GM10248 (cell line): ENCODE measurements around the gene PATJ.

Source experiments
- CTCF ChIA-PET: fragments of 300-600 bp; sonication (Branson Sonifier 250); formaldehyde crosslinking; extraction: SDS; loops from one replicate; lab custom pipeline; 2021; ENCODE audit warnings: antibody characterized with exemption; lab: Yijun Ruan, JAX
- POLR2A ChIA-PET: fragments of 350-650 bp; sonication (Branson Sonifier 250); formaldehyde crosslinking; extraction: SDS; loops from one replicate; lab custom pipeline; 2020; ENCODE audit warnings: antibody characterized with exemption; lab: Yijun Ruan, JAX
- DNase-seq: peaks from one replicate; pipeline ENCODE4 v3.0.0; 2012; ENCODE audit errors: extremely low spot score
- CTCF ChIP-seq: IDR thresholded peaks from 2 replicates; pipeline ENCODE4 v1.5.1; 2012; ENCODE audit warnings: mild to moderate bottlenecking, low read depth; ENCODE audit errors: extremely low read depth, missing control alignments, control extremely low read depth

The PATJ gene

GRCh38 chr1:62050165-62050564 lies 307.9 kb downstream of the PATJ start:
- ChIA-PET POLR2A (no interaction called here), CTCF (interaction anchor here (0.8 to 1.6 kb wide), 2 partner anchors 15 to 696 kb away, joined by 3 read pairs; no protein-coding TSS in a partner anchor)
- no peak for TF ChIP-seq CTCF
- no peak for DNase-seq

GRCh38 chr1:62052946-62053345 lies 310.7 kb downstream of the PATJ start:
- ChIA-PET CTCF (no interaction called here), POLR2A (no interaction called here)
- no peak for DNase-seq
- no peak for TF ChIP-seq CTCF

GRCh38 chr1:62054188-62054587 lies 311.9 kb downstream of the PATJ start:
- TF ChIP-seq CTCF = no peak
- DNase-seq = no peak
- CTCF ChIA-PET = interaction anchor here (1.0 kb wide), 1 partner anchor 28 kb away, joined by 3 read pairs; no protein-coding TSS in a partner anchor
- POLR2A ChIA-PET = no interaction called here

- DNase-seq = no peak
- CTCF ChIA-PET = interaction anchor here (1.4 to 1.5 kb wide), 2 partner anchors 11 to 21 kb away, joined by 3 to 4 read pairs; no protein-coding TSS in a partner anchor
- POLR2A ChIA-PET = no interaction called here
- TF ChIP-seq CTCF = no peak
Measured at GRCh38 chr1:62057230-62057629, 314.9 kb downstream of the PATJ start.

GRCh38 chr1:62057641-62058290 lies 315.5 kb downstream of the PATJ start:
- no peak for DNase-seq
- CTCF ChIA-PET = interaction anchor here (1.1 to 1.8 kb wide), 4 partner anchors 12 to 45 kb away, joined by 3 to 4 read pairs (median 4); no protein-coding TSS in a partner anchor
- TF ChIP-seq CTCF = no peak
- POLR2A ChIA-PET = no interaction called here

GRCh38 chr1:62058956-62059355 lies 316.7 kb downstream of the PATJ start:
- ChIA-PET CTCF (interaction anchor here (1.7 to 1.8 kb wide), 3 partner anchors 12 to 46 kb away, joined by 3 to 4 read pairs (median 4); no protein-coding TSS in a partner anchor), POLR2A (no interaction called here)
- no peak for DNase-seq

More at GRCh38 chr1:62058956-62059355, 316.7 kb downstream of the PATJ start:
- TF ChIP-seq CTCF = no peak
